Stimulated activated CD8-positive, alpha-beta memory T cell treated with anti-CD3 and anti-CD28 coated beads, Interleukin-12 subunit alpha, Interleukin-12 subunit beta, amount 100 ng/mL, for 4 hours (primary cell): ENCODE measurements around the gene AXDND1.
"Not testable (repeated sequence)": the region's sequence is repeated elsewhere in the genome, so short reads cannot be mapped to it uniquely, and the experiment has no call there.

Experiments
- DNase-seq: peaks from one replicate; pipeline ENCODE4 v3.0.0-alpha.2; 2020; ENCODE audit warnings: low read depth

Gene AXDND1

DNA sequence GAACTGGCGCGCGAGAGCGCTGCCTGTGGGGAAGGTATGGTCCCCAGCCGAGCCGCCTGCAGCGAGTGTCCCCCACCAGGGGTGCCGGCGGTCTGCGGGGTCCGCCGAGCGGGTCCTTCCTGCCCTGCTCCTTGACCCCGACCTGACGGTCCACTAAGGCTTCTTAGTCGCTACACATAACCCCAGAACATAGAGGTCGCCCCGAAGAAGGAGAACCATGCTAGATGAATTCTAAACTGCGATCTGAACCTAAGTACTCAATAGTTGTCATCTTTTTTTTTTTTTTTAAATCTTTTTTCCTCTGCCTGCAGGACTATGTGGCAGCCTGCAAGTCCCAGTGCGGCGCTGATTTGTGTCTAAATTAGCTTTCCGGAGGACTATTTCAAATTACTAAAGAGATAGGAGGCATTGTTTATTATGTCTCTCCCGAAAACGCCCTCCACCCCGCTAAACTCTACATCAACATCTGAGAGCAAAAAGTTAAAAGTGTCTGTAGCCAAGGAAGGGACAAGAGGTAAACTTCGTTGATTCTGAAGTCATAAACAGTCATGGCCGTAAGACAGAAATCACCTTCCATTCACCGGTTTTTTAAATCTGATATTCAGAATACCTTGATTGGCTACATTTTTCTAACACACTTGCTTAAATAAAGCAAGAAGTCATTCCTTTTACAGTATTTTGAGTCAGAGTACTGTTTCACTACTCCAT, 476 bp downstream of the AXDND1 start:
- DNase-seq, result no peak

DNA sequence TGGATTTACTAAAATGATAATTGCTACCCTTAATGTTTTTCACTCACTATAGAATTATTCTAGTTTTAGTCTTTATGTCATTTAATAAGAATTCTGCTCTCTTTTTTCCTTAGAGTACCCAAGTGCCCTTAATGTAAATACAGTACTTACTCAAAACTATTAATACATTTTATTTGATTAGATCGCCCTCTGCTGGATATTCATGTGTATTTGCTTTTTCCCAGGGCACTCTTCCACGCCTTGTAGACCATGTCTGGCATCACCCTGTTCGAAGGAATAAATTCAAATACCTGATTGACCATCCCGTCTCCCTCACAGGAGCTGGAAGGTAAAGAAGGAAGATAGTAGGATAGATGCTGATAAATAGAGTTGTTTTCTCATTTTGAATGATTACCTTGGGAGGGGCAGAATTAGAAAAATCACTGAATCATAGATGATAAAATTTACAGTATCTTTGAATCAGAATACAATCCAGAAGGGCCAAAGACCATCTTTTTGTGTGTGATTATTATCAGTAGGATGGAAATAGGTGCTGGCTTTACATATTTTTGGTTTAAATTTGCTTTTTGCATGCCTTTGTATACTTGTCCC, 4.1 kb downstream of the AXDND1 start:
- no peak for DNase-seq

DNA sequence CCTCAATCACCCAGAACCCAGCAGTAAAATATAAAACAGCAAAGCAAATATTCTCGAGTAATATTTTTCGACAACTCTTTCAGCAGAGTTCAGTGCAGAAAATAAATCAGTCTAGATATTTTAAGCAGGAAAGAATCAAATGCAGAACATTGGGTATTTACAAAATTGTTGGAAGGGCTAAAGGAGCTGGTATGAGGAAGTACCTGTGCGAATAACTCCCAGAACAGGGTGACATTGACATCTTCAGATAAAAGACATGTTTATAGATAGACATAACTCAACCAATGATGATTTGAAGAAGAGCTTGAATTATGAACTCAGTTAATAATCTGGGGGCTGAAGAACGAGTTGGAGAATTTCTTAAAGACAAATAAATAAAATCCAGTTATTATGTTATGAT, 6.4 kb downstream of the AXDND1 start:
- DNase-seq, result no peak

DNA sequence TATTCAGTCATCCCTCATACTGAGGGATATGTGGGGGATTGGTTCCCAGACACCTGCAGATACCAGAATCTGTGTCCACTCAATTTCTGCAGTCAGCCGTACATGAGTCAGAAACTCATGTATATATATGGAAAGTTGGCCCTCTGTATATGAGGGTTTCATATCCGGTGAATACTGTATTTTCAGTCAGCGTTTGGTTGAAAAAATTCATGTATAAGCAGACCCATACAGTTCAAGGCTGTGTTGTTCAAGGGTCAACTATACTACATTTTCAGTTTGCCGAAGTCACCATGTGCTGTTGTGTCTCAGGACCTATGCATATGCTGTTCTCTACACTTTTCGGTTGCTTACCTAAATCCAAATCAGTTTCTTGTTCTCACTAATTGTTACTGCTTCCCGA, 10.5 kb downstream of the AXDND1 start:
- DNase-seq, result no peak

DNA sequence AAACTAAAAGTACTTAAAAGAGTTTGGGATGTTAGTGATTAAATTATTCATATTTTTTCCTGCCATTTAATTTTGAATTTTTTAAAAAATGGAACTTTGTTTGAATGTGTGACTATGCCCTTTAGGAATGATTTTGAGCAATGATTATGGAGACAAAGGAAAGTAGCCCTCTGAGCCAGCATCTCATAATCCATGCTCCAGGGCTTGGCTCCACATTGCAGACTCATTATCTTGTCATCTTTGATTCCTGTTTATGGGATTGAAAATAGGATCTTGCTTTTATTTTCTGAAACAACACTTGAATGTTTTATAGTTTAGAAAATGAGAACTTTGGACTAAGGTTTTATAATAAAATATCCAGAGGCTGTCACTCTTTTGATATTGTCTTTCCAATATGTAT, 14.5 kb downstream of the AXDND1 start:
- DNase-seq, result no peak

DNA sequence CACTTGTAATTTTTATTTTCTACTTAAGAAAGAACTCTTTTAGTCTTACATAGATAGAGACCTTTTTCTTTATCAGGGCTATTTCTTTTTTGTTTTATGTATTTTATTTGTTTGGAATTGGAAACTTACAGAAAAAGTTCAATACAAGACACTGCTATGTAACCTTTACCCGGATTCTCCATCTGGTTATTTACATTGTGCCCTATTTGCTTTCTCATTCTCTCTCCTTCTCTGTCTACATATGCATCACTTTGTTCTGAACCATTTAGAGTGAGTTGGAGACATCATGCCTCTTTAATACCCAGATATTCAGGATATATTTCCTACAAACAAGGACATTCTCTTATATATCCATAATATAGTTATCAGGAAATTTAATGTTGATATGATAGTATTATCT, 18.3 kb downstream of the AXDND1 start:
- DNase-seq, result no peak

DNA sequence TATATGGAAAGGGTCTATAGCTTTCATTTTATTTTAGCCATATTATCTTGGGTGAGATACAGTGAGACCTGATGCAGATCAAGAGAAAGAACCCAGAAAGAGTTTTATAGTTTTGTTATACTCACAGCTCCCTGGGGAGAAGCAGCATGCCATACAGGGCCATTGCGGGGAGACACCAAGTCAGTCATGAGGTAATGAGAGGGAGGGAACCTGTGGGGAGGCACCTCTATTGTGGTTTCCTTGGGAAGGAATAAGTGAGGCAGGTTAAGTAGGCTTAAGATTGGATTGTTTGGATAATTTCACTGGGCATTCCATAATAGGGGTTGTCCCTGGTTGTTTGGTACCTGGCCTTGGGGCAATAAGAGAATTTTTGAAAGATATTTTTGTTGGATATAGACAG, 19.7 kb downstream of the AXDND1 start:
- no peak for DNase-seq

DNA sequence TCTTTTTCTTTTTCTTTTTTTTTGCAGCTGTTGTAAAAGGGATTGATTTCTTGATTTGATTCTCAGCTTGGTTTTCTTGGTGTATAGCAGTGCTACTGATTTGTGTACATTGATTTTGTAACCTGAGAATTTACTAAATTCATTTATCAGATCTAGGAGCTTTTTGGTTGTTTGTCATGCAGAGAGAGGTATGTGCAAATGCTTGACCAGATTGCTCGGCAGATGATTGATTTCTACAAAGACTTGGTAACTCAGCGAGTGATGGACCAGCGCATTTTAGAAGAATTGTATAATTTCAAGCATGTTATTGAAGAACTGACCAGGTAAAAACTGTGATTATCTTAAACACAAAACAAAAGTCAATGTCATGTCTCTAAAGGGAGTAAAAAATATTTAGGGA, 27.9 kb downstream of the AXDND1 start:
- no peak for DNase-seq

DNA sequence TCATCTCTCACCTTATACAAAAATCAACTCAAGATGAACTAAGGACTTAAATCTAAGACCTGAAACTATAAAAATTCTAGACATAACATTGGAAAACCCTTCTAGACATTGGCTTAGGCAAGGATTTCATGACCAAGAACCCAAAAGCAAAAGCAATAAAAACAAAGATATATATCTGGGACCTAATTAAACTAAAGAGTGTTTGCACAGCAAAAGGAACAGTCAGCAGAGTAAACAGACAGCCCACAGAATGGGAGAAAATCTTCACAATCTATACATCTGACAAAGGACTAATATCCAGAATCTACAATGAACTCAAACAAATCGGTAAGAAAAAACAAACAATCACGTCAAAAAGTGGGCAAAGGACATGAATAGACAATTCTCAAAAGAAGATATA, 33.6 kb downstream of the AXDND1 start:
- not testable (repeated sequence) for DNase-seq

DNA sequence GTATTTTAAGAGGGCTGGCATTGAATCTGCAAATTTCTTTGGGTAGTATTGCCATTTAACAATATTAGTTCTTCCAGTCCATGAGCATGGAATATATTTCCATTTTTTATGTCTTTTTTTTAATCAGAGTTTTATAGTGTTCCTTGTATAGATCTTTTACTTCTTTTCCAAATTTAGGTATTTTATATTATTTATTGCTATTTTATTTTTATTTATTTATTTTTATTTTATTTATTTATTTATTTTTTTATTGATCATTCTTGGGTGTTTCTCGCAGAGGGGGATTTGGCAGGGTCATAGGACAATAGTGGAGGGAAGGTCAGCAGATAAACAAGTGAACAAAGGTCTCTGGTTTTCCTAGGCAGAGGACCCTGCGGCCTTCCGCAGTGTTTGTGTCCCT, 52.0 kb downstream of the AXDND1 start:
- DNase-seq, result not testable (repeated sequence)

DNA sequence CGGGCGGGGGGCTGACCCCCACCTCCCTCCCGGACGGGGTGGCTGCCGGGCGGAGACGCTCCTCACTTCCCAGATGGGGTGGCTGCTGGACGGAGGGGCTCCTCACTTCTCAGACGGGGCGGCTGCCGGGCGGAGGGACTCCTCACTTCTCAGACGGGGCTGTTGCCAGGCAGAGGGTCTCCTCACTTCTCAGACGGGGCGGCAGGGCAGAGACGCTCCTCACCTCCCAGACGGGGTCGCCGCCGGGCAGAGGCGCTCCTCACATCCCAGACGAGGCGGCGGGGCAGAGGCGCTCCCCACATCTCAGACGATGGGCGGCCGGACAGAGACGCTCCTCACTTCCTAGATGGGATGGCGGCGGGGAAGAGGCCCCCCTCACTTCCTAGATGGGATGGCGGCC, 52.9 kb downstream of the AXDND1 start:
- DNase-seq, result not testable (repeated sequence)

DNA sequence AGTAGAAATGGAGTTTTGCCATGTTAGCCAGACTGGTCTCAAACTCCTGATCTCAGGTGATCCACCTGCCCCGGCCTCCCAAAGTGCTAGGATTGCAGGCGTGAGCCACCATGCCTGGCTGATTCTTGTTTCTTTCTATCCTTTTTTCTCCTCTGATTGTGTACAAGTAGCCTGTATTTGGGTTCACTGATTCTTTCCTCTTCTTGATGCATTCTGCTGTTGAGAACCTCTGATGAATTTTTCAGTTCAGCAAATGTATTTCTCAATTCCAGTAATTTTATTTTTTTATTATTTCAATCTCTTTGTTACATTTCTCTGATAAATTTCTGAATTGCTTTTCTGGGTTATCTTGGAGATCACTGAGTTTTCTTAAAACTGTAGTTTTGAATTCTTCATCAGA, 58.8 kb downstream of the AXDND1 start:
- DNase-seq, result no peak

DNA sequence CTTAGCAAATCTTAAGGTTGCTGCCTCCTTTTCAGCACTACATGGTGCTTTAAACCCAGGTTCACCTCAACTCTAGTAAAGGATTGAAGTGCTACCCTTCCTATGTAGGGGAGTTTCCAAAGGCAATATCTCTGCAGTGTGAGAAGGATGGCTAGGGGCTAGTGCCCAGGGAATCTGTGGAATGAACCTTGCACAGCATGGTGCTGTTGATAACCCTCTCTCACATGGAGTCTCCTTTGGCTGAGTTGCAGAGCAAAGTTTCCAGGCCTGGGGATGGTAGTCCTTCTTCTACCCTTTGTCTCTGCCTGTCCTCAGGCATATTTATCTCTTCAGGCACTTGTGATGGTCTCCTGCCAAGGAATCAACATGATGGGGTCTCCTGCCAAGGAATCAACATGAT, 59.4 kb downstream of the AXDND1 start:
- no peak for DNase-seq

DNA sequence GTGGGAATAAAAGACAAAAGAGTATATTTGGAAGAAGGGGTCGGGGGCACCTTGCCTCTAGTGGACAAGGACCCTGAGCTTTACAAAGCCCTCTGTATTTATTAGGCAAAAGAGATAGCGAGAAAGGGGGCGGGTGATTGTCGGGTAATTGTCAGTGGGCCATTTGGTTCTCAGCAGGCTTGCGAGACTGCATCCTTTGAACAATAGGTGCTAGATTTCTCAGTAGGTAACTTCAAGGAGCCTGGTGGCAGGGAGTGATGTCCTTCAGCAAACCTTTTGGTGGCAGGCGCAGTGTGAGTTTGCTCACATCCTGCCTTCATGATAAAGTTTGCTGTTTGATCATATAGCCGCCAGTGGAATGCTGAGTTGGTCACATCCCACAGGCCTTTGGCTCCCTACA, 71.4 kb downstream of the AXDND1 start:
- no peak for DNase-seq

DNA sequence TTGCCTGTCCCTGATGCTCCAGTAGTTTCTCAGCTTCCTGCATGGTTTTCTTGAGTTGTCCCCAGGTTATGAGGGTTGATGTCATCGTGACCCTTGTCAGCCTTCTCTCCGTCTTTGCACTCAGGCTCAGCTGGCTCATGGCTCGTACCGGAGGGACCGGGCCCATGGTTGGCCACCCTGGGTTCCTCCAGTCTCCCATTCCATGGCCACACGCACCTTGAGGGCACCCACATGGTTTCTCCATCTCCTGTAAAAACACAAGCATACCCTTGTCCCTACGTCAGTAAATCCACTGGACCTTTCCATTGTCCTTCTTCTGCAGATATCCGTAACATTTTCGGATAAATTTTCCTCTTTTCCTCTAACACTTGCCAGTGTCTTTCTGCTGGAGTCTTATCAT, 73.9 kb downstream of the AXDND1 start:
- not testable (repeated sequence) for DNase-seq

DNA sequence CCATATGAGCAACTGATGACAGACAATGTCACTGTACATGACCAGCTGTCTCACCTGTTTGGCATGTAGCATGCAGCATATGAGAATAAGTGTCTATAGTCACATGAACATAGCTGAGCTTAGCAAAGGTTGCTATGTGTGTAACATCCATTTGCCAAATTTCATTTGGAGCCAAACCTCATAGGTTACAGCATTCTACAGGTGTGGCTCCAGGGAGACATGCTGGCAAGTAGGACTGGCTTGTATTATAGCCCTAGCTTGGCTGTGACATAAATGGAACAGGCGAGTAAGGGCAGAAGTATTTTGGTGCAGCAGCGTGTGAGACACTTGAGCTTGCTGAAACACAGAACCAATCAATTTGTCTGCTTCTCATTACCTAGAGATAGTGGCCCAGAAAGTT, 74.5 kb downstream of the AXDND1 start:
- not testable (repeated sequence) for DNase-seq

DNA sequence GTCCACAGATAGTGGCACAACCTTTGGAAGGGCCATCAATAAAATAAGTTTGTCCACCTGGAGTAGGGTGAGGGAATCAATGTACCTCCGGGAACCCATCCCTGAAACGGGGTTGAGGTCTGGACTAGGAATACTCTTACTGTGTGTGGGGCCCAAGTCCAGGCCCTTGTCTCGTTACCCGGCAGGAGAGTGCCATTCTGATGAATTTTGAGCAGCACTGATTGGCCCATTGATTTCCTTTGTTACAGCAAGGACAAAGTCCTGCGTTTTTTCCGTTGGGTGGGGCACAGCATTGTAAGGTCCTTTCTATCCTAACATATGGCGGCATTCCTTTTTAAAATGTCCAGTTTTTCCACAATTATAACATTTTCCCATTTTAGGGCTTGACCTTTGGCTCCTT, 75.2 kb downstream of the AXDND1 start:
- no peak for DNase-seq

DNA sequence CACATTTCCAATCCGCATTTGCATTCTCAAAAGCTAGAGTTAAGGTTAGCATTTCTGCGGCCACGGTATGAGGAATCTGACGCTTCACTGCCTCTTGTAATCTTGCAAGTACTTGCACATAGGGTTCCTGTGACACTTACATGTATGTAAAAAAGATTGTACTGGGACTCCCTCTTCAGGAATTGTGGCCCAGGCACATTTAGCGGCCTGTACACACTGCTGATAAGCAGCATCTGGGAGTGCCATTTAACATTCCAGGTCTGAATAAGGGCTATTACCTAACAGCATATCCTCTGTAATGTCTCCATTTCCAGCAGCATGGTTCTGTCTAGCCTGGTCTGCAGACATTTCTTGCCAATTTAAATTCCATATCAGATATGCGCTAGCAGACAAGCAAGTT, 75.7 kb downstream of the AXDND1 start:
- no peak for DNase-seq

DNA sequence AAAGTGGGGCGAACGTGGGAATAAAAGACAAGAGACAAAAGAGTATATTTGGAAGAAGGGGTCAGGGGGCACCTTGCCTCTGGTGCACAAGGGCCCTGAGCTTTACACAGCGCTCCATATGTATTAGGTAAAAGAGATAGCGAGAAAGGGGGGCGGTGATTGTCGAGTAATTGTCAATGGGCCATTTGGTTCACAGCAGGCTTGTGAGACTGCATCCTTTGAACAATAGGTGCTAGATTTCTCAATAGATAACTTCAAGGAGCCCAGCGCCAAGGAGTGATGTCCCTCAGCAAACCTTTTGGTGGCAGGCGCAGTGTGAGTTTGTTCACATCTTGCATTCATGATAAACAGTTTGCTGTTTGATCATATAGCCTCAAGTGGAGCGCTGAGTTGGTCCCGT, 77.1 kb downstream of the AXDND1 start:
- not testable (repeated sequence) for DNase-seq

DNA sequence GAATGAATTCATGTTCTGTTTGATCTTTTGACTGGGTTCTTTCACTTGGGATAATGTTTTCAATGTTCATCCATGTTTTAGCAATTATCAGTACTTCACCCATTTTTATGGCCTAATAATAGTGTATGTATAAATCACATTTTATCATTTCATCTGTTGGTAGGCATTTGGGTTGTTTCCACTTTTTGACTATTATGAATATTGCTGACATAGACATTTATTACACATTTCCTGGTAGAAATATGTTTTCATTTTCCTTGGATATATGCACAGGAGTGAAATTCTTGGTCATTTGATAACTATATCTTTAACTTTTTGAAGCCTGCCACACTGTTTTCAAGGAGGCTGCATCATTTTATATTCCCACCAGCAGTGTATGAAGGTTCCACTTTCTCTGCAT, 79.8 kb downstream of the AXDND1 start:
- no peak for DNase-seq

DNA sequence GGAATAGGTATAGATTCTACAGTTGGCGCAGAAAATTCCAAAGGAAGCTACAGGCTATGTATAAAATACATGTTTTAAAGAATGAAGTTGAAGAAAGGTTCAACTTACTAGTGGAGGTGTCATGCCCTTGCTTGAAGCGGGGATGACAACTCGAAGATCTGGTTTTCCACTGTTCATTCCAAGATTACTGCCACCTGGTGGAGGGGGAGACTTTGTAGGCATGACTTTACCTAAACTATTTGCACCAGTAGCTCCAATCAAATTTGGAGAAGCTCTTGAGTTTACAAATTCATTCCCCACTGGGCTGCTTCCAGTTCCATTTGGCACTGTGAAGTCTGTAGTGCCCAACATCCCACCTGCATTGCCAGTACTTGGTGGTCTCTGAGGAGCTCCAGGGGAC, 81.7 kb downstream of the AXDND1 start:
- DNase-seq, result no peak

DNA sequence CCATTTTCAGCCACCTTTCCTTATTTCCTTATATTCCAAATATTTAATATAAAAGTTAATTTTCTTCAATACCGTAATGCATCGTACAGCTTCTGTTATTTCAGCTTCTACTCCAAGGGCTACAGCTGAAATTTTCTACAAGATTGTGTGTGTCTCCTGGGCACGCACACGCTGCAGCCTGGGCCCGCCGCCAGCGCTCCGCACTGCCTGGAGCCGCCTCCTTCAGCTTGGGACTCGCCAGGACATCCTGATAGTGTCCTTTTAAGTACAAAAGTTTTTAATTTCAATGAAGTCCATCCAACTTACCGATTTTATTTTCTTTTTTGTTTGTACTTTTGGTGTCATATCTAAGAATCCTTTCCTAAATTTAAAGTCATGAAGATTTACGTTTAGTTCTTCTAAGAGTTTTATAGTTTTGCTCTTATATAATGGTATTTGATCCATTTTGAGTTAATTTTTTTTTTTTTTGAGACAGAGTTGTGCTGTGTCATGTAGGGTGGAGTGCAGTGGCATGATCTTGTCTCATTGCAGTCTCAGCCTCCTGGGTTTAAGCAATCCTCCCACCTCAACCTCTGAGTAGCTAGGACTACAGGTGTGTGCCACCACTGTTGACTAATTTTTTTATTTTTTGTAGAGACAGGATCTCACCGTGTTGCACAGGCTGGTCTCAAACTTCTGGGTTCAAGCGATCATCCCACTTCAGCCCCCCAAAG, 82.8 kb downstream of the AXDND1 start:
- no peak for DNase-seq

DNA sequence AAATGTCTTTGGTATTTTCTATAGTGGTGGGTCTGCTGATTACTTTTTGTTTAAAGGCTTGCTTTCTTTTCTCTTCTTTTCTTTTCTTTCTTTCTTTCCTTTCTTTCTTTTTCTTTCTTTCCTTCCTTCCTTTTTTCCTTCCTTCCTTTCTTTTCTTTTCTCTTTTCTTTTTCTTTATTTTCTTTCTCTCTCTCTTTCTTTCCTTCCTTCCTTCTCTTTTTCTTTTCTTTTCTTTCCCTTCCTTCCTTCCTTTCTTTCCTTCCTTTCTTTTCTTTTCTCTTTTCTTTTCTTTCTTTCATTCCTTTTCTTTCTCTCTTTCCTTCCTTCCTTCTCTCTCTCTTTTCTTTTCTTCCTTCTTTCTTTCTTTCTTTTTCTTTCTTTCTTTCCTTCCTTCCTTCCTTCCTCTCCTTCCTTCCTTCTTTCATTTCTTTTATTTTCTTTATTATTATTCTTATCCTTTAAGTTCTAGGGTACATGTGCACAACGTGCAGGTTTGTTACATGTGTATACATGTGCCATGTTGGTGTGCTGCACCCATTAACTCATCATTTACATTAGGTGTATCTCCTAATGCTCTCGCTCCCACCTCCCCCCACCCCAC, 93.9 kb downstream of the AXDND1 start:
- DNase-seq, result not testable (repeated sequence)
